ENCODE data around the gene TTF2. TPM values are rescaled to one million over a fixed set of nuclear protein-coding genes. Genes with fewer than 3 reads are reported as not detected.

The TTF2 gene
- total and polyA plus RNA-seq, 9 of the 15 experiments (the other 6 are each of a cell fraction or from before 2014, with no cell fraction given), result 9.4 to 71.1 (median 42.1) TPM

- TF ChIP-seq ZNF584 (CRISPR knock-in tag; IDR thresholded peaks at IDR 0.05; ENCODE audit: low read depth) (no peak), ARID3A (IDR thresholded peaks at IDR 0.05; ENCODE audit: borderline replicate concordance, low read depth, low read length) (peak; percentile 80; the same call in 1 of the 2 replicates)
These were observed 68.4 kb downstream of the TTF2 start (continued) for GRCh38 chr1:117128323-117129079.

GRCh38 chr1:117130526-117130925, 70.4 kb downstream of the TTF2 start:
- Histone ChIP-seq H3K9me1 (ENCODE audit: control insufficient read depth, insufficient read depth, low read length) (no peaks in the 10 kb centered on the region), H3K4me3 (no peak overlapping the region), H3K36me3 (ENCODE audit: control insufficient read depth, insufficient read depth, low read length) (no peaks in the 10 kb centered on the region), H3K9me3 (replicated peaks; ENCODE audit: control insufficient read depth, insufficient read depth, low read depth, low read length) (no peaks in the 10 kb centered on the region), H3K9ac (ENCODE audit: insufficient read depth in 1 of 2, low read depth in 2 of 2, low read length in 2 of 2) (no peak overlapping the region), H3K4me2 (ENCODE audit: insufficient read depth, low read length) (no peak overlapping the region), H3K27me3 (ENCODE audit: control insufficient read depth in 2 of 2, insufficient read depth in 2 of 2, low read length in 2 of 2) (peaks cover 6% of the 10 kb centered on the region in 2 experiments; a peak in 3 of 5 replicates), H4K20me1 (replicated peaks; ENCODE audit: control insufficient read depth, insufficient read depth, low read length) (no peaks in the 10 kb centered on the region), H3K4me1 (replicated peaks in 1 of 2; ENCODE audit: control insufficient read depth in 2 of 2, insufficient read depth in 2 of 2, low read length in 2 of 2) (peaks cover 0 to 8% of the 10 kb centered on the region in 2 experiments; a peak in 2 of 5 replicates), H2AFZ (ENCODE audit: low read depth, low read length) (no peak overlapping the region), H3K27ac (ENCODE audit: extremely low read depth, low read depth, low read length) (no peak overlapping the region), H3K79me2 (ENCODE audit: control insufficient read depth, insufficient read depth, low read length) (no peaks in the 10 kb centered on the region)
- ATAC-seq, result no peak
- DNase-seq (ENCODE audit: extremely low read depth in 1 of 4, low spot score in 3 of 4), result no peak
- ChIA-PET CTCF (ENCODE audit: low intra/inter-chr PET ratio) (no interaction called here), POLR2A (no interaction called here)
- no peak for FAIRE-seq
- in situ Hi-C loops (cut with MboI), result no loop called here
- 14% methylated on average over 4 of the region's 4 CpGs for WGBS (ENCODE audit: insufficient coverage, low coverage, missing lambda C conversion rate)
- intact Hi-C loops (cut with micrococcal nuclease), result no loop called here
- BruUV-seq (replicated peaks), result no TSS peak
- TF ChIP-seq, protein P1, sequence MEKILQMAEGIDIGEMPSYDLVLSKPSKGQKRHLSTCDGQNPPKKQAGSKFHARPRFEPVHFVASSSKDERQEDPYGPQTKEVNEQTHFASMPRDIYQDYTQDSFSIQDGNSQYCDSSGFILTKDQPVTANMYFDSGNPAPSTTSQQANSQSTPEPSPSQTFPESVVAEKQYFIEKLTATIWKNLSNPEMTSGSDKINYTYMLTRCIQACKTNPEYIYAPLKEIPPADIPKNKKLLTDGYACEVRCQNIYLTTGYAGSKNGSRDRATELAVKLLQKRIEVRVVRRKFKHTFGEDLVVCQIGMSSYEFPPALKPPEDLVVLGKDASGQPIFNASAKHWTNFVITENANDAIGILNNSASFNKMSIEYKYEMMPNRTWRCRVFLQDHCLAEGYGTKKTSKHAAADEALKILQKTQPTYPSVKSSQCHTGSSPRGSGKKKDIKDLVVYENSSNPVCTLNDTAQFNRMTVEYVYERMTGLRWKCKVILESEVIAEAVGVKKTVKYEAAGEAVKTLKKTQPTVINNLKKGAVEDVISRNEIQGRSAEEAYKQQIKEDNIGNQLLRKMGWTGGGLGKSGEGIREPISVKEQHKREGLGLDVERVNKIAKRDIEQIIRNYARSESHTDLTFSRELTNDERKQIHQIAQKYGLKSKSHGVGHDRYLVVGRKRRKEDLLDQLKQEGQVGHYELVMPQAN (IDR thresholded peaks at IDR 0.05; ENCODE audit: borderline replicate concordance), result no peak
- TF ChIP-seq CGGBP1 (CRISPR knock-in tag; IDR thresholded peaks at IDR 0.05) (no peak), MYBL2 (IDR thresholded peaks at IDR 0.05; ENCODE audit: low read depth) (no peak), MYBL2 (CRISPR knock-in tag; IDR thresholded peaks at IDR 0.05; ENCODE audit: borderline replicate concordance) (no peak), RFX5 (IDR thresholded peaks at IDR 0.05; ENCODE audit: low read depth, low read length) (no peak), E2F6 (IDR thresholded peaks at IDR 0.05; ENCODE audit: borderline replicate concordance in 1 of 2, extremely low read depth in 1 of 2, insufficient read depth in 1 of 2, insufficient read length in 1 of 2, low read depth in 1 of 2, low read length in 1 of 2, poor library complexity in 1 of 2, severe bottlenecking in 1 of 2) (no peak)
- TF ChIP-seq, protein P2, sequence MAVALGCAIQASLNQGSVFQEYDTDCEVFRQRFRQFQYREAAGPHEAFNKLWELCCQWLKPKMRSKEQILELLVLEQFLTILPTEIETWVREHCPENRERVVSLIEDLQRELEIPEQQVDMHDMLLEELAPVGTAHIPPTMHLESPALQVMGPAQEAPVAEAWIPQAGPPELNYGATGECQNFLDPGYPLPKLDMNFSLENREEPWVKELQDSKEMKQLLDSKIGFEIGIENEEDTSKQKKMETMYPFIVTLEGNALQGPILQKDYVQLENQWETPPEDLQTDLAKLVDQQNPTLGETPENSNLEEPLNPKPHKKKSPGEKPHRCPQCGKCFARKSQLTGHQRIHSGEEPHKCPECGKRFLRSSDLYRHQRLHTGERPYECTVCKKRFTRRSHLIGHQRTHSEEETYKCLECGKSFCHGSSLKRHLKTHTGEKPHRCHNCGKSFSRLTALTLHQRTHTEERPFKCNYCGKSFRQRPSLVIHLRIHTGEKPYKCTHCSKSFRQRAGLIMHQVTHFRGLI (CRISPR knock-in tag; IDR thresholded peaks at IDR 0.05), result no peak

All from K562 (cell line).